Stimulated activated CD8-positive, alpha-beta memory T cell treated with anti-CD3 and anti-CD28 coated beads, Interleukin-4, amount 100 ng/mL, for 24 hours (primary cell): ENCODE measurements around the gene RPS15.

Experiments used
- DNase-seq: peaks from one replicate; pipeline ENCODE4 v3.0.0-alpha.2; 2020; ENCODE audit warnings: low read depth

Gene RPS15

GRCh38 chr19:1420590-1420989, 17.6 kb upstream of the RPS15 start:
- no peak for DNase-seq

GRCh38 chr19:1421218-1421957, 16.8 kb upstream of the RPS15 start:
- DNase-seq = no peak

GRCh38 chr19:1421958-1422305, 16.3 kb upstream of the RPS15 start:
- DNase-seq = no peak

- no peak for DNase-seq
Measured at GRCh38 chr19:1422360-1422759, 15.8 kb upstream of the RPS15 start.

- no peak for DNase-seq
Measured at GRCh38 chr19:1422943-1423342, 15.3 kb upstream of the RPS15 start.

GRCh38 chr19:1423436-1424191, 14.6 kb upstream of the RPS15 start:
- DNase-seq = no peak

GRCh38 chr19:1424192-1424955, 13.8 kb upstream of the RPS15 start:
- DNase-seq = no peak

GRCh38 chr19:1425102-1425837, 12.9 kb upstream of the RPS15 start:
- no peak for DNase-seq

- no peak for DNase-seq
Measured at GRCh38 chr19:1425902-1426301, 12.3 kb upstream of the RPS15 start.

- DNase-seq = no peak
Measured at GRCh38 chr19:1426736-1427135, 11.5 kb upstream of the RPS15 start.

- no peak for DNase-seq
Measured at GRCh38 chr19:1427221-1427920, 10.8 kb upstream of the RPS15 start.

- no peak for DNase-seq
Measured at GRCh38 chr19:1428738-1429391, 9.3 kb upstream of the RPS15 start.

GRCh38 chr19:1429750-1430149, 8.4 kb upstream of the RPS15 start:
- no peak for DNase-seq

GRCh38 chr19:1430246-1430645, 8.0 kb upstream of the RPS15 start:
- DNase-seq = no peak

- DNase-seq = no peak
Measured at GRCh38 chr19:1431759-1432506, 6.3 kb upstream of the RPS15 start.

GRCh38 chr19:1432507-1432887, 5.7 kb upstream of the RPS15 start:
- no peak for DNase-seq

- DNase-seq = no peak
Measured at GRCh38 chr19:1433119-1434039, 4.8 kb upstream of the RPS15 start.

- no peak for DNase-seq
Measured at GRCh38 chr19:1434040-1434366, 4.2 kb upstream of the RPS15 start.

- DNase-seq = no peak
Measured at GRCh38 chr19:1434577-1435060, 3.6 kb upstream of the RPS15 start.
